Endothelial cell of umbilical vein (primary cell): ENCODE data around the gene INPP5E.

Experiments
- CTCF ChIP-seq, 2 donors: IDR thresholded peaks; 1 replicate in 1 of 2; 2 replicates in 1 of 2; pipeline ENCODE4 v1.5.1; 2011; ENCODE audit warnings: low read length in 2 of 2, mild to moderate bottlenecking in 2 of 2, moderate library complexity in 2 of 2, control low read depth in 1 of 2, inconsistent platforms in 1 of 2, low read depth in 1 of 2; ENCODE audit not compliant: insufficient read depth in 1 of 2; ENCODE audit errors: extremely low read depth in 1 of 2
- EZH2 ChIP-seq: IDR thresholded peaks from 2 replicates; pipeline ENCODE4 v1.6.1; 2012; ENCODE audit warnings: borderline replicate concordance, low read depth, mild to moderate bottlenecking, moderate library complexity, low read length, inconsistent platforms; ENCODE audit not compliant: severe bottlenecking
- FOS ChIP-seq: IDR thresholded peaks from 2 replicates; pipeline ENCODE4 v1.6.1; 2011; ENCODE audit warnings: mild to moderate bottlenecking, low read length, moderate library complexity, borderline replicate concordance; ENCODE audit not compliant: insufficient read depth
- GATA2 ChIP-seq: IDR thresholded peaks from 2 replicates; pipeline ENCODE4 v1.7.0; 2011; ENCODE audit warnings: low read depth, mild to moderate bottlenecking, moderate library complexity, mixed read lengths, low read length; ENCODE audit not compliant: insufficient read length, insufficient read depth
- MAX ChIP-seq: IDR thresholded peaks from 2 replicates; pipeline ENCODE4 v1.6.1; 2011; ENCODE audit not compliant: insufficient read depth, insufficient read length
- MYC ChIP-seq: IDR thresholded peaks from one replicate; pipeline ENCODE4 v1.6.1; 2011; ENCODE audit warnings: mild to moderate bottlenecking, low read depth, low read length
- POLR2A ChIP-seq: IDR thresholded peaks from 2 replicates; pipeline ENCODE4 v1.6.1; 2012; ENCODE audit warnings: low read depth, mild to moderate bottlenecking, control low read depth, low read length
- POLR2AphosphoS5 ChIP-seq: IDR thresholded peaks from 2 replicates; pipeline ENCODE4 v1.6.1; 2012; ENCODE audit warnings: low read depth, mild to moderate bottlenecking, control low read depth, low read length, moderate library complexity; ENCODE audit not compliant: insufficient read depth

GRCh38 chr9:136456258-136456657 is 16.6 kb upstream of the INPP5E start:
- no peak for TF ChIP-seq EZH2
- no peak for TF ChIP-seq CTCF (IDR thresholded peaks at IDR 0.05; ENCODE audit: extremely low read depth in 1 of 2, insufficient read depth in 1 of 2, low read depth in 1 of 2, low read length in 2 of 2)
- TF ChIP-seq MAX = no peak
- TF ChIP-seq POLR2A = no peak
- no peak for TF ChIP-seq POLR2AphosphoS5
- no peak for TF ChIP-seq FOS
- no peak for TF ChIP-seq MYC
- TF ChIP-seq GATA2 = no peak
